ES-I3 (cell line): ENCODE data around the gene SLC16A10.
"Not testable (repeated sequence)": the region's sequence is repeated elsewhere in the genome, so short reads cannot be mapped to it uniquely, and the experiment has no call there.

Source experiments
- H3K36me3 ChIP-seq: 2 replicates; pipeline ENCODE4 v1.6.1; 2013; ENCODE audit warnings: mild to moderate bottlenecking, low read length, control low read depth, moderate library complexity; ENCODE audit not compliant: insufficient read depth
- H3K4me1 ChIP-seq: 2 replicates; pipeline ENCODE4 v1.6.1; 2013; ENCODE audit warnings: mild to moderate bottlenecking, control low read depth, low read length; ENCODE audit not compliant: insufficient read depth
- H3K9ac ChIP-seq: 2 replicates; pipeline ENCODE4 v1.6.1; 2013; ENCODE audit warnings: low read depth, mild to moderate bottlenecking, low read length, moderate library complexity
- H3K9me3 ChIP-seq: 2 replicates; pipeline ENCODE4 v1.6.1; 2013; ENCODE audit warnings: mild to moderate bottlenecking, low read length, moderate library complexity; ENCODE audit not compliant: control insufficient read depth, insufficient read depth

The SLC16A10 gene

DNA sequence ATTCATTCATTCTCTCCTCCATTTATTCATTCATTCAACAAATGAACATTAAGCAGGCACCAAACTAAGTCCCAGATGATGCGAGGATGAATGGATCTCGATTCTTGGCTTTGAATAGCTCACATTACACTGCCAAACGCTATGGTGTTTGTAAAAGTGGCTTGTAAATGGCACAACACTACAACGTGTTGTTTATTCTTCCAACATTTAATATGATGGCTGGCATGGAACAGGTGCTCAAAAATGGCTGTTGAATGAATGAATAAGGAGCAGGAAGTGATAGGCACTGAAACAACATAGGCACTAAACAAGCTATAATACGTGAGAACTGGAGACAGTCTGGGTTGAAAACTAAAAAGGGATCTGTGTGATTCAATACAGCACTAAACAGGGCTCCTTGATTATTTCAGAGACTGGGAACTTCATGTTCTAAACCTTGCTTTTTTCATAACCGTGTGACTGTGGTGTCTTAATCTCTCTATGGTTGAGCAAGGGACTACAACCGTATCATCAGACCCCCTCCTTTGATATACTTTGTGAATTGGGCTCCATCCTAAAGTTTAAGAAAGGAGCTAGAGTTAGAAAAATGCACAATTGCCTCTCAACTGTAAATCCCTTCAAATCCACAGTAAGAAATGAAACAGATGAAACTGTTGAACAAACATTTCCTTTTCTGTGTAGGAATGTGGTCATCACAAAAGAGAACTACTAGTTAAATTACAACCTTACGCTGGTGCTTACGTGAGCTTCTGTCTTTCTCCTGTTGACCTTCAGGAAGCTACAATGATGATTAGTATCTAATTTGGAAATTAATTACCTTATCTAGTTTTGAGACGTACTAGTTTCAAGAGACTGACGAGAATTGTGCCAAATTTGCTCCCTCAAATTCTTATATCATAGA, 16.9 kb upstream of the SLC16A10 start:
- H3K9me3 ChIP-seq, result no peaks in the 10 kb centered on the region
- H3K9ac ChIP-seq, result no peak overlapping the region
- peaks cover 6% of the 10 kb centered on the region; the same call in 1 of the 2 replicates for H3K4me1 ChIP-seq
- no peaks in the 10 kb centered on the region for H3K36me3 ChIP-seq

DNA sequence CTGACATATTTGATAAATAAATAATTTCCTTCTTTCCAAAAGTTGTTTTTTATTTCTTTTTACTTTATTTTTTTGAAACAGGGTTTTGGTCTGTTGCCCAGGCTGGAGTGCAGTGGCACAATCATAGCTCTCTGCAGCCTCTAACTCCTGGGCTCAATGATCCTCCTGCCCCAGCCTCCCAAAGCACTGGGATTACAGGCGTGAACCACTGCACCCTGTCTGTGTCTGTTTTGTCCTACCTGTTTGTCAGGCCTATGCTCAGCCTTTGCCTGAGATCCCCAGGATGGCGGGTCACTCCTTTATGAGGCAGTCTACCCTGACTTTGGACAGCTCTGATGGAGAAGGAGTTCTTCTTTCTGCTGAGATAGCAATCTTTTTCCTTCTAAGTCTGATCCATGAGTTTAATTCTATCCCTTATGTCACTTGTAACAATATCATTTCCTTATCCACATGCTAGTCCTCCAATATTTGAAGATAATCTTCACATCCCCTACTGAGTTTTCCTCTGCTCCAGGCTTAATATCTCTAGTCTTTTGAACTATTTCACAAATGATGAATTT, 14.4 kb upstream of the SLC16A10 start:
- Histone ChIP-seq H3K9ac (no peak overlapping the region), H3K9me3 (no peaks in the 10 kb centered on the region), H3K4me1 (no peaks in the 10 kb centered on the region; the same call in 1 of the 2 replicates), H3K36me3 (no peaks in the 10 kb centered on the region)

GRCh38 chr6:111074311-111074710, 13.0 kb upstream of the SLC16A10 start:
- no peaks in the 10 kb centered on the region; the same call in 1 of the 2 replicates for H3K4me1 ChIP-seq
- H3K9ac ChIP-seq, result no peak overlapping the region
- H3K36me3 ChIP-seq, result no peaks in the 10 kb centered on the region
- H3K9me3 ChIP-seq, result no peaks in the 10 kb centered on the region

DNA sequence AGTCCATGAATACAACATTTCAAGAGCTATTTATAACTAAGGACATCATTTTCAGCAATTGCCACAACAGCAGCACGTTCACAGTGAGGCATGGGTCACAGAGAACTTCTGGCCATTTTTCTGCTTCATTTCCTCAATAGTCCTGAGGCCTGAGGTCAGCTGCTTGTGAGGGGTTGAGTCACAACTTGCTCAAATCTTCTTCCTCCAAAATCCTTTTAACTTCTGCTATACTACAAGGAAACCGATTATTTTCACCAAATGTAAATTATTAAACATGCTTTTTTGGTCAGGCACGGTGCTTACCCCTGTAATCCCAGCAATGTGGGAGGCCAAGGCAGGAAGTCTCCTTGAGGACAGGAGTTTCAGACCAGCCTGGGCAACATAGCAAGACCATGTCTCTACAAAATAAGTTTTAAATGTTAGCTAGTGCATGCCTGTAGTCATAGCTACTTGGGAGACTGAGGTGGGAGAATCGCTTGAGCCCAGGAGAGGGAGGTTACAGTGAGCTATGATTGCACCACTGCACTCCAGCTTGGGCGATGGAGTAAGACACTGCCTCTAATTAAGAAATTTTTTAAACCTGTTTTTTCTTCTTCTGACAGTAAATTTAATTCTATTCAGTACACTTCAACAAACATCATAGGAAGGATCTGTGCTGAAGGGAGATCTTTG, 11.1 kb upstream of the SLC16A10 start:
- H3K36me3 ChIP-seq, result no peaks in the 10 kb centered on the region
- no peaks in the 10 kb centered on the region for H3K9me3 ChIP-seq
- no peak overlapping the region for H3K9ac ChIP-seq
- no peaks in the 10 kb centered on the region; the same call in 1 of the 2 replicates for H3K4me1 ChIP-seq

DNA sequence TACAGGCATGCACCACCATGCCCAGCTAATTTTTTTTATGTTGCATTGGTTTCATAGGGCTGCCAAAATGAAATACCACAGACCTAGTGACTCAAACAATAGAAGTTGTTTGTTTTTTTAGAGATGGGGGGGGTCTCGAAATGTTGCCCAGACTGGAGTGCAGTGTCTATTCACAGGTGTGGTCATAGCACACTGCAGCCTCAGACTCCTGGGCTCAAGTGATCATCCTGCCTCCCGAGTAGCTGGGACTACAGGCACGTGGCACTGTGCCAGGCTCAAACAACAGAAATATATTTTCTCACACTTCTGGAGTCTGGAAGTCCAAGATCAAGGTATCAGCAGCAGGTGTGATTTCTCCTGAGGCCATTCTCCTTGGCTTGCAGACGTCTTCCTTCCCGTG, 6.6 kb upstream of the SLC16A10 start:
- H3K4me1 ChIP-seq, result no peaks in the 10 kb centered on the region; the same call in 1 of the 2 replicates
- H3K9ac ChIP-seq, result no peak overlapping the region
- no peaks in the 10 kb centered on the region for H3K36me3 ChIP-seq
- no peaks in the 10 kb centered on the region for H3K9me3 ChIP-seq

GRCh38 chr6:111086685-111087084, 618 bp upstream of the SLC16A10 start:
- peaks cover 16% of the 10 kb centered on the region for H3K4me1 ChIP-seq
- H3K9ac ChIP-seq, result peak overlapping the region; percentile 67; the same call in 1 of the 2 replicates
- no peaks in the 10 kb centered on the region for H3K9me3 ChIP-seq
- H3K36me3 ChIP-seq, result no peaks in the 10 kb centered on the region

- Histone ChIP-seq H3K9me3 (no peaks in the 10 kb centered on the region), H3K36me3 (no peaks in the 10 kb centered on the region), H3K9ac (peak overlapping the region; percentile 67), H3K4me1 (peaks cover 16% of the 10 kb centered on the region)
Measured at GRCh38 chr6:111087871-111088667, 766 bp downstream of the SLC16A10 start.

GRCh38 chr6:111088668-111089003, 1.3 kb downstream of the SLC16A10 start:
- peak overlapping the region; percentile 67; the same call in 1 of the 2 replicates for H3K9ac ChIP-seq
- no peaks in the 10 kb centered on the region for H3K9me3 ChIP-seq
- H3K4me1 ChIP-seq, result peaks cover 16% of the 10 kb centered on the region
- H3K36me3 ChIP-seq, result no peaks in the 10 kb centered on the region

DNA sequence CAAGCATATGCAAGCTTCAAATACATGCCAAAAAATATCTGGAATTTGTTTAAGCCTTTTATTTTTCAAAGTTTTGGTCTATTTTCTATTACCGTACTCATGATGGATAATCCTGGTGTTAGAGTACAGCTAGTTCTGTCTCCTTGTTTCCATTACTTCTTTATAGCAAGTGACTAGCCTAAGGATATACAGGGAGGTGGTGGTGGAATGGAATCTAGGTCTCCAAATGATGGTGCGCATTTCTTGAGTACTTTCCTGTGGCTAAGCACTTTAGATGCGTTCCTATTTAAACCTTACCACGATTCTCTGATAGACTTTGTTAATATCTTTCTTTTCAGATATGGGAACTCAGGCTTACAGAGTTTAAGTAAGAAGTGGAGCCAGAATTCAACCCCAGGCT, 3.5 kb downstream of the SLC16A10 start:
- H3K4me1 ChIP-seq, result peaks cover 16% of the 10 kb centered on the region
- no peaks in the 10 kb centered on the region; the same call in 1 of the 2 replicates for H3K9me3 ChIP-seq
- no peak overlapping the region for H3K9ac ChIP-seq
- no peaks in the 10 kb centered on the region for H3K36me3 ChIP-seq

DNA sequence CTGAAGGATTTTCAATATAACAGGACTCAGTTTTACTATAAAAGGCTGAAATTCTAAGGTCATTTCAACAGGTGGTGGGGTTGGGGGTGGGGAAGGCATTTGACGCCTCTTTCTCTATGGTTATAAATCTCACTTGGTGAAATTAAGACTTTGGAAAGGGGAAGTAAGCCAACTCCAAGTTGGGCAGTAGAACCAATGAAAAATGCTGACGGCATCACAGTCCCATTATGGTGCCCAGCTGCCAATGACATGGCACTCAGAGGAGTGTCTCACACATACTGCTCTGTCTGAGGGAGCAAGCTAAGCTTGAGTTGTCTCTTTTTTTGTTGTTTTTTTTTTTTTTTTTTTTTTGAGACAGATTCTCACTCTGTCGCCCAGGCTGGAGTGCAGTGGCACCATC, 4.7 kb downstream of the SLC16A10 start:
- H3K36me3 ChIP-seq, result no peaks in the 10 kb centered on the region
- H3K9me3 ChIP-seq, result no peaks in the 10 kb centered on the region; the same call in 1 of the 2 replicates
- H3K4me1 ChIP-seq, result peaks cover 16% of the 10 kb centered on the region
- H3K9ac ChIP-seq, result no peak overlapping the region

DNA sequence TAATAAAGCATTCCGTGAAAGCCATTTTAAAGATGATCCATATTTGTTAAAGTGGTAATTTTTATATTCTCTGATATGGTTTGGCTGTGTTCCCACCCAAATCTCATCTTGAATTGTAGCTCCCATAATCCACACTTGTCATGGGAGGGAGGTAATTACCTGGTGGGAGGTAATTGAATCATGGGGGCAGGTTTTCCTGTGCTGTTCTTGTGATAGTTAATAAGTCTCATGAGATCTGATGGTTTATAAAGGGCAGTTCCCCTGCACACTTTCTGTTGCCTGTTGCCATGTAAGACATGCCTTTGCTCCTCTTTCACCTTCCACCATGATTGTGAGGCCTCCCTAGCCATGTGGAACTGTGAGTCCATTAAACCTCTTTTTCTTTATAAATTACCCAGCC, 8.2 kb downstream of the SLC16A10 start:
- H3K4me1 ChIP-seq, H3K9me3 ChIP-seq, H3K36me3 ChIP-seq, H3K9ac ChIP-seq: not testable (repeated sequence)

DNA sequence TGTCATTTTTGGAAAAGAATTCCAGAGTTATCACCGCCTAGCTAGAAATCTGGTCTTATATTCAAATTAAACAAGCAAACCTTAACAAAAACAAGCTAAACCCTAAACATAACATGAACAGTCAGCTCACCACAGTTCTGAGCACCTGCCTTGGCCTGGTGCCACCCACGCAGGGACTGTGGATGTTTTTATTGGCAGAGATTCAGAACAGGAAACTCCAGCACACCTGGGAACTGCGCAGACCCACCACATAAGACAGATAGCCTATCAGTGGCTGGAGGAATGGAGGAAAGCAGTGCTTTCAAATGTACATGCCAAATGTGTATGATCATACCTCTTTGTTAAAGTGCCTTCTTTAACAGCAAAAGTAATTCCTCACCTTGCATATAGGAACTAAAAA, 8.9 kb downstream of the SLC16A10 start:
- Histone ChIP-seq H3K9me3 (no peaks in the 10 kb centered on the region; the same call in 1 of the 2 replicates), H3K4me1 (peaks cover 2% of the 10 kb centered on the region; the same call in 1 of the 2 replicates), H3K9ac (no peak overlapping the region), H3K36me3 (no peaks in the 10 kb centered on the region)

GRCh38 chr6:111098597-111098996, 11.3 kb downstream of the SLC16A10 start:
- Histone ChIP-seq H3K36me3 (no peaks in the 10 kb centered on the region), H3K9me3 (no peaks in the 10 kb centered on the region; the same call in 1 of the 2 replicates), H3K4me1 (no peaks in the 10 kb centered on the region), H3K9ac (no peak overlapping the region)

DNA sequence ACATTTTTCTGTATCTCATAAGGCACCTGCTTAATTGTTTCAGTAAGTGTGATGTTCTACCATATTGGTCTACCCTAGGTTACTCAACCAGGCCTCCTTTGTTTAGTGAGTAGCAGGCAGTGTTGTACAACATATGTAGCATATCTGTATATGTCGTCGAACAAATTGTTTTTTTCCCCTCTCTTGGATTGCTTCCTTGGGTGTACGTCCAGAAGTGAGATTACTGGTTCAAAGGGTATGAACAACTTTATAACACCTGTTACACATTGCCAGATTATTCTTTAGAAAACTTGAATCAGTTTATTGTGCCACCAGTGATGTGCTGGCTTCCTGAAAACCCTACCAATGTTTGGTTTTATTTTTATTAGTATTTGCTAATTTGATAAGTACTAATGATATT, 14.7 kb downstream of the SLC16A10 start:
- H3K9me3 ChIP-seq, result peaks cover 3% of the 10 kb centered on the region; the same call in 1 of the 2 replicates
- no peaks in the 10 kb centered on the region for H3K4me1 ChIP-seq
- no peaks in the 10 kb centered on the region for H3K36me3 ChIP-seq
- no peak overlapping the region for H3K9ac ChIP-seq
